Measurements from ENCODE around the gene PAX4. TPM values are rescaled to one million over a fixed set of nuclear protein-coding genes. Genes with fewer than 3 reads are reported as not detected.
"Not testable (repeated sequence)": the region's sequence is repeated elsewhere in the genome, so short reads cannot be mapped to it uniquely, and the experiment has no call there.

Gene PAX4
- total RNA-seq, 1 donor from 2014 or later = not detected

- TF ChIP-seq CTCF (conservative IDR thresholded peaks at IDR 0.05; ENCODE audit: low read depth, low read length) = no peak
- H3K4me3 ChIP-seq (ENCODE audit: low read depth, low read length) = no peak overlapping the region
- no peak for DNase-seq (ENCODE audit: low read depth)
These were observed 36.2 kb downstream of the PAX4 start for GRCh38 chr7:127581716-127582115.

GRCh38 chr7:127580612-127581011, 37.3 kb downstream of the PAX4 start:
- no peak for DNase-seq (ENCODE audit: low read depth)
- H3K4me3 ChIP-seq (ENCODE audit: low read depth, low read length) = no peak overlapping the region
- TF ChIP-seq CTCF (conservative IDR thresholded peaks at IDR 0.05; ENCODE audit: low read depth, low read length) = no peak

- H3K4me3 ChIP-seq (ENCODE audit: low read depth, low read length) = no peak overlapping the region
- no peak for TF ChIP-seq CTCF (conservative IDR thresholded peaks at IDR 0.05; ENCODE audit: low read depth, low read length)
- DNase-seq (ENCODE audit: low read depth) = no peak
These were observed 39.1 kb downstream of the PAX4 start for GRCh38 chr7:127578711-127579275.

- no peak for DNase-seq (ENCODE audit: low read depth)
- peak; percentile 48 for TF ChIP-seq CTCF (conservative IDR thresholded peaks at IDR 0.05; ENCODE audit: low read depth, low read length)
- no peak overlapping the region for H3K4me3 ChIP-seq (ENCODE audit: low read depth, low read length)
These were observed 39.8 kb downstream of the PAX4 start for GRCh38 chr7:127578036-127578684.

GRCh38 chr7:127571741-127572505, 46.0 kb downstream of the PAX4 start:
- no peak for TF ChIP-seq CTCF (conservative IDR thresholded peaks at IDR 0.05; ENCODE audit: low read depth, low read length)
- DNase-seq (ENCODE audit: low read depth) = no peak
- H3K4me3 ChIP-seq (ENCODE audit: low read depth, low read length) = no peak overlapping the region

- H3K4me3 ChIP-seq (ENCODE audit: low read depth, low read length); DNase-seq (ENCODE audit: low read depth): not testable (repeated sequence)
These were observed 49.9 kb downstream of the PAX4 start for GRCh38 chr7:127568034-127568433.

- DNase-seq (ENCODE audit: low read depth) = no peak
- H3K4me3 ChIP-seq (ENCODE audit: low read depth, low read length) = no peak overlapping the region
- TF ChIP-seq CTCF (conservative IDR thresholded peaks at IDR 0.05; ENCODE audit: low read depth, low read length) = no peak
These were observed 51.7 kb downstream of the PAX4 start for GRCh38 chr7:127566242-127566641.

Other genes with a start within 250 kb of the PAX4 start
- 11.5 and 14.6 TPM in 2 replicates for gene ZNF800, start 225.4 kb downstream of the PAX4 start, total RNA-seq
- 13.9 and 15.2 TPM in 2 replicates for gene GCC1, start 32.5 kb downstream of the PAX4 start, total RNA-seq
- gene ARF5, start 29.7 kb downstream of the PAX4 start, total RNA-seq = 252 and 276 TPM in 2 replicates
- 2.4 and 4.1 TPM in 2 replicates for gene FSCN3, start 24.4 kb downstream of the PAX4 start, total RNA-seq
- gene SND1, start 34.1 kb upstream of the PAX4 start, total RNA-seq = 122 and 137 TPM in 2 replicates

Data from epithelial cell of proximal tubule (primary cell).